Umbilical cord (tissue), 2 donors: ENCODE measurements around the gene XXYLT1. TPM values are rescaled to one million over a fixed set of nuclear protein-coding genes. Genes with fewer than 3 reads are reported as not detected.
A peak's percentile ranks its signal among the peaks of the same experiment; 100 is the strongest.
"Not testable (repeated sequence)": the region's sequence is repeated elsewhere in the genome, so short reads cannot be mapped to it uniquely, and the experiment has no call there.

ENCODE experiments used
- DNase-seq: peaks from one replicate; pipeline ENCODE4 v3.0.0-alpha.2; 2015; ENCODE audit warnings: low spot score
- total RNA-seq: library from RNA; depleted of rRNA; stranded (reverse); fragments of >200 nt; gene quantifications from one replicate; pipeline ENCODE4 v1.2.3, GENCODE V29; 2014; ENCODE audit warnings: low replicate concordance; ENCODE audit not compliant: insufficient read depth

Gene XXYLT1
- total RNA-seq, 1 donor from 2014 or later = 21.4 TPM

DNA sequence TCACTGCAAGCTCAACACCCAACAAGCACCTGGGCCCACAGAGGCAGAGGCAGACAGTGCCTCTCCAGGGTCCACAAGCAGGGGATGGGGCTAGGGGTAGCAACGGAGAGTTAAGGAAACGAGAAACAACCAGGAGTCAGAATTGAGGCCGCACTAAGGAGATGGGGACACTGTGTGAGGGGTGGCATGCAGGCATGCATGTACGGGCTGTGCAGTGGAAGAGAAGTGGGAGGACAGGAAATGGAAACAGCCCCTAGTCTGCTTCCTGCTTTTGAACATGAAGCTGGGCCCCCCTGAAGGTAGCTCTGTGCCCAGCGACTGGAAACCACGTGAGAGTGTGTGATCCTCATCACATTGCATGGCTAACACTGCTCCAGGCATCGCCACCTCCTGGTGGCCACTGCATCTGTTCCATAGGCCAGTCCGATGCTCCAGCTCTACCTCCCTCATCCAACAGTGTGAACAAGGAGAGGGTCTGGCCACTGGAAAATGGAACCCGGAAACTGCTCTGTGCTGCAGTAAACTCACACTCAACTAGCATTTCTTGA is 44.0 kb downstream of the XXYLT1 start:
- DNase-seq = no peak

GRCh38 chr3:195226445-195226844 is 44.5 kb downstream of the XXYLT1 start:
- DNase-seq = no peak

DNA sequence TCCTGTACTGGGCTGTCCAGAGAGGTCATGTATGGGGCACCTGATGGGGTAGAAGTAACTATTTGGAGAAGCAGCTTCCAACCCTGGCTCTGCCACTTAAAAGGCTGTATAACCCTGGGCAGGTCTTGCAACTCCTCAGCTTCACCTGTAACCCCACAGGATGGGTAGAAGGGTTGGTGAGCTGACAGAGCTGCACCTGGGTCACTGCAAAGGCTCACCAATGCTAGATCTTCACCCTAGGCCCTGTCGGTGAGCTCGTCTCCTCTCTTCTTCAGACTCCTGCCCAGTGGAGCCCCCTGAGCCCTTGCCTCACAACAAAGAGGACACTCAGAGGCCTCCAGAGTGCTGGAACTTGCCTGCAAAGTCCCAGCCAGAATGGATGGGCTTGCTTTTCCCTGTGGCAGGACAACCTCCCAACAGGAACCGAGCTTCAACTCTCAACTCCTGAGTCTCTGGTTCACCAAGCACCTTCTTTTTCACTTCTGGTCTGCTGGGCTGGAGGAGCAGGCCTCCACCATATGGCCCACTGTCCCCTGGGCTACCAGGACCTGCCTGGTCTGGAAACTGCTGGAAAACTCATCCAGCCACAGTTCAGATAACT is 45.9 kb downstream of the XXYLT1 start:
- DNase-seq = no peak

DNA sequence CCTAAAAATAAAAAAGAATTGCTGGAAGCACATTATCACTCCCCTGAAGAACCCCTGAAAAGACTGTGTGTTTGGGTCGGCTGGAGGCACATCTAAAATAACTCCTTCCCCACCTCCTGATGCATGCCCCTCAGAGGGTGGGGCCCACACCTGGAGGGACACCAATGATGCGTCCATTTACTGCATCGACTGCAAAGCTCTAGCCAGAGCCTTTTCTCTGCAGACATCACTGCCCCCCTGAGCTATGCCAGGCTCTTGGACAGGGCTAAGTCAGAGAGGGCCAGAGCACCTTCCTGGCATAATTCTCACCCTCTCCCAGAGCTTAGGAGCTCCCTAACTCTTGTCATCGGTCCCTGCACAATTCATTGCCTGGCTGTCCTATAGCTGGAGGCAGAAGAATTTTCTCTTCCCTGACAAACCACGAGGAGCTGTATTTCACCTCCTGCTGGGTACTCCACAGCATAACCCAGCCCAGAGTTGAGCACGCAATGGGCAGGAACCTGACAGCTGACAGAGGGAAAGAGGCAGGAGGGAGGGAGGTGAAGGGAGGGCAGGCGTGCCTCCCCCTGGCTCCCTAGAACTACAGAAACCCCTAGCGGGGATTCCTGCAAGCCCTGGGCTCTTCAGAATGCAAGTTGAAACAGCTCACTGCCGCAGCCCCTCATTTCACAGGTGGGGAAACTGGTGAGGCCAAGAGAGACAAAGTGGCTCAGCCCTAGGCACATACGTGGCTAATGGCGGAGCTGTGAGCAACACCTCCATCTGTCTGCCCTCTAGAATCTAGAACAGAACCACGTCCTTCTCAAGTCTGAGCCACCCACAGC is 46.6 kb downstream of the XXYLT1 start:
- DNase-seq = no peak

DNA sequence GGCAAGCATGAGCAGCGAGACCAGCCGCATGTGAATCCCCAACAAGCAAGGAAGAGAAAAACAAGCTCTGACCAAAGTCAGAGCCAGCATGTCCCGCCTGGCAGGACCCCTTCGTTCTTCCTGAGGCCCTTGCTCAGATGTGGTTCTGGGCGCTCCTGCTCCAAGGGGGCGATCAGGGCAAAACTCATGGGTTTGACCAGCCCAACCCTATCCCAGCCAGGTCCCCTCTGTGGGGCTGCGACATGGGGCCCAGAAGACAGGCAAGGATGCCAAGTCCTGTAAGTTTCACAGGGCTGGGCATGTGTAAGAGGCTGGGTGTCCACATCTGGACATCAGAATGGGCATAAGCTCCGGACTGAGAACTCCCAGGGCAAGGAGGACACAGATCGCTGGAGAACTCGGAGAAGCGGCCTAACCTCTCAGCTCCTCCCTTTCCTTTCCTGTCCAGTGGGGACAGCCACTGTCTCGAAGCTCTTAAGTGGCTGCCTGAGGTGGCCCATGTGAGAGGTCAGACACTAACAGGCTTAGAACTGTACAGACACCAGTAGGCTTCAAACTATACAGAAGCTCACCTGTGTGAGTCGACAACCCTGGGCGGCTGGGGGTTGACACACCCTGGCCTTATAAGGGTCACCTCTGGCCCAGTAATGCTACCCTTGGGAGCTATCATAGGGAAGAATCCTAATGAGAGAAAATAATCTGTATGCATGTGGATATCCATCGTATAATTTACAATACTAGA is 48.9 kb downstream of the XXYLT1 start:
- DNase-seq = no peak

DNA sequence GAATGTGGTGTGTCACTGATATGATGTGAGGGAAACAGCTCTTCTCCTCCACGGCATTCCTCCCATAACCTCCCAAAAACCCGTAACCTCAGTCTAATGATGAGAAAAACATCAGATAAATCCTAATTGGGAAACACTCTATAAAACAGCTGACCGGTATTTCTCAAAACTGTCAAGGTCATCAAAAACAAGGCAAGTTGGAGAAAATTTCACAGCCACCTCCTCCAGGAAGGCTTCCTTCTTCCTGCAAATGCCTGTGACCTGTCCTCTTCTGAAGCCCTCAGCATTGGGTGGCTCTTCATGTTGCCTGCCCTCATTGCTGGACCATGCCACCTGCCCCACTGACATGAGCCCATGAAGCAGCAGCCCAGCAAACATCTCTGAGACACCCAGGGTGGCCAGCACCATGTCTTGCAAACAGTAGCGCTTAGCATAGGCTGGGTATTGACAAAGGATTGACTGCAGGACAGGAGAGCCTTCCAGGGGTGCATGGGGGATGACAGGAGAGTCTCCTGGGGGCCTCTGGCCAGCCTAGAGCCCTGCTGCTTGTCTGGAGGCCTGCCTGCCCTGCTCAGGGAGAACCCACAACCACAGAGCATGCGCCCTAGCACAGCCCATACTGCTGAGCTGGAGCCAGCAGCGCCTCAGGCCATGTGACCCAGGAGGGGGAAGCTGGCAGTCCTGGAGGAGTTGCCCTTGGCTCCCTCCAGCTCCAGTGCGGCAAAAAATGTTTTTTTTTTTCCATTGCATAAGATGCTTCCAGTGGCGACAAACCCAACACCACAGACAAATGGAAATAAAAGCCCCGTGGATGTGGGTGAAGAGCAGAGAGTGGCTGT is 49.7 kb downstream of the XXYLT1 start:
- peak; percentile 61 for DNase-seq

DNA sequence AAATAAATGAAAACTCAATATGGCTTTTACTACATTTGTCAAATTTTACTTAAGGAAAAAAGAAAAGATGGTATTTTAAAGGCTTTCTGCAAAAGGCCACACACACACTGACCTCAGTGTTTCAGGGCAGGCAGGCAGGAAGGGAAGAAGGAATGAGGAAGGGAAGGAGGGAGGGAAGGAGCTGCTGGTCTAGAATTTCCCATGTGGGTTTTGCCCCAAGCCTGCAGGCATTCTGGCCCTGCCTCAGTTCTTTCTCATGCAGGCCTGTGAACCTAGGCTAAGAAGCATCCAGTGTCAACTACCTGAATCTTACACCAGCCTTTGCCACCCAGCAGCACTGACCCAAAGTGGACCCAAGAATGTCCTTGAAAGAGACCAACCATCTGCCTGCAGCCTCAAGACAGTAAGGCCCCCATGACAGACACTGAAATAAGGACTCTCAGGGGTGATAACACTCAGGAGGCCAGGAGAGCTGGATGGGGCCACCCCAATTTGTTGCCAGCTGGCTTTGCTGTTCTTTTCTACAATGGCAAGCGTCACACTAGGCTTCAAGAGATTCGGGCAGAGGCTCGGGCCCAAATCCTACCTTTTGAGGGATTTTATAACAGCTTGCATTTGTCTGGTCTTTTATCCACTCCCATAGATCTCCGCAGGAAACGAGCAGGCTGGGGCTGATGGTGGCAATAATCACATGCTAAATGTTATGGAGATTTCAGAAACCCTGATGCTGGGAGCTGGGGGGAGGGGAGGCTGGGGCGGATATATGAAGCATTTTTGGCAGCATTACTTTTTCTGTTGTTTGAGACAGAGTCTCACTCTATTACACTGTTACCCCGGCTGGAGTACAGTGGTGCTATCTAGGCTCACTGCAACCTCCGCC is 51.4 kb downstream of the XXYLT1 start:
- DNase-seq = peak; percentile 76

- not testable (repeated sequence) for DNase-seq
Observed at GRCh38 chr3:195218331-195218730, 52.6 kb downstream of the XXYLT1 start.

GRCh38 chr3:195215576-195215975 is 55.4 kb downstream of the XXYLT1 start:
- not testable (repeated sequence) for DNase-seq

- no peak for DNase-seq
Observed at GRCh38 chr3:195214381-195214780, 56.6 kb downstream of the XXYLT1 start.

DNA sequence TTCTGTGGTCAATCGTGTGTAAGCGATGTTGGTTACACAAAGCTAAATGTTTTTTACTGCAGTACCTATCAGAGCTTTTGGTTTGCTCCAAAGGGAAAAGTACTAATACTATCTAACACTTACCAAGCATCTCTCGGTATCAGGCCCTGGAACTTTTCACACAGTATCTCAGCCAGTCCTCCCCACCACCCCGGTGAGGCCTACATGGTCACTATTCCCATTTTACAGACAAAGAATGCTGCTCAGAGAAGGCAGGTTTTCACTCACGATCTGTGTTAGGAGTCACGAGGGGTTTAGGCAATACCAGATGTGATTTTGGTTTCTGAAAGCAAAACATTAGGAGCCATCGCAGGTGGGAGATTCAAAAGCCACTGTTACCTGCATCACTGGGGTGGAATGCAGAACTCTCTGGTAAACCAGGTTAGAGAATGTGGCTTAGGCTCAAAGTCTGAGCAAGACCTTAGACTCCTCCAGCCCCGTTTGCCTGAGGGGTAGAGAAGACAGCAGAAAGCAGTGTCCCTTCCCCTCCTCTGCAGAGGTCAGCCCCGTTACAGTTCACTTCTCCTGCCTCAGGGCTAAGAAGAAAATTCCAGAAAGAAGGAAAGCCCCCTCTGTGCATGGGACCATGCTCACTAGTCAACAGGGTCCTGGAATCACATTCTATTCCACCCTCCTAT is 57.2 kb downstream of the XXYLT1 start:
- no peak for DNase-seq

DNA sequence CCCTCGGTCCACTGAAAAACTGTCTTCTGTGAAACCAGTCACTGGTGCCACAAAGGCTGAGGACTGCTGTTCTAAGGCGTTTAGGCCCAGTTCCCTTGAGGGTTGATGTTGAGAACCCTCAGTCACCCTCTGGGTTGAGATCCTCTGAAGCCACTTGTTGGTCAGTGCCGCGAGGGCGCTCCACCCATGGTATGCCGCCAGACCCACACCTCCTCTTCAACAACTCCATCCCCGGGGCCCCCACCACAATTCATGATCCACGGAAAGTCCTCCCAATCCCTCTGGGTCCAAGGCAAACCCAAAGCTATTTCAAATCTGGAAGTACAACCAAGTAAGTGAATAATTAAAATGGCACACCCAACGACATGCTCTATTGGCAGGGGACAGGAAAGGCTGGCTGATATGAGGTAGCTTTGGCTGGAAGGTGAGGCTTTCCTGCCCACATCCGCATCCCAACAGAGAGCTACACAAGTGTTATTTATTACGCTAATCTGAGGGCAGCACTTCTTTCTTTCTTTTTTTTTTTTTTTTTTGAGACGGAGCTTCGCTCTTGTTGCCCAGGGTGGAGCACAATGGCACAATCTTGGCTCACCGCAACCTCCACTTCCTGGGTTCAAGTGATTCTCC is 58.1 kb downstream of the XXYLT1 start:
- DNase-seq = no peak

GRCh38 chr3:195212033-195212748 is 58.8 kb downstream of the XXYLT1 start:
- DNase-seq = no peak

GRCh38 chr3:195210266-195210973 is 60.5 kb downstream of the XXYLT1 start:
- peak; percentile 72 for DNase-seq

- peak; percentile 43 for DNase-seq
Observed at GRCh38 chr3:195209847-195210265, 61.1 kb downstream of the XXYLT1 start.

- DNase-seq = no peak
Observed at GRCh38 chr3:195209083-195209846, 61.7 kb downstream of the XXYLT1 start.

GRCh38 chr3:195208631-195209030 is 62.3 kb downstream of the XXYLT1 start:
- no peak for DNase-seq
